OCI-LY7 (cell line): Measurements from ENCODE around the gene GDA. TPM values are rescaled to one million over a fixed set of nuclear protein-coding genes. Genes with fewer than 3 reads are reported as not detected.

Experiments used
- BruUV-seq: library from RNA; stranded (reverse); fragments of 400-500 nt; replicated peaks from 2 replicates; lab custom pipeline; 2021; lab: Mats Ljungman, UMichigan
- CTCF ChIA-PET: fragments of 300-600 bp; sonication (Branson Sonifier 250); formaldehyde crosslinking; loops from one replicate; lab custom pipeline; 2022; ENCODE audit warnings: antibody characterized with exemption; ENCODE audit not compliant: unreplicated experiment; lab: Charles Lee
- POLR2A ChIA-PET: fragments of 300-600 bp; sonication (Branson Sonifier 250); formaldehyde crosslinking; loops from one replicate; lab custom pipeline; 2022; ENCODE audit warnings: antibody characterized with exemption; lab: Charles Lee
- DNase-seq: peaks from one replicate; pipeline ENCODE4 v3.0.0-alpha.2; 2015; ENCODE audit warnings: low spot score
- H2AFZ ChIP-seq: fragments of 200-600 bp; sonication (generic), shearing (Covaris generic); 2 replicates; pipeline ENCODE4 v1.6.1; 2014; ENCODE audit warnings: mild to moderate bottlenecking, antibody characterized with exemption, low read length, moderate library complexity
- H3K27ac ChIP-seq: fragments of 200-600 bp; sonication (generic); 2 replicates; pipeline ENCODE4 v1.5.1; 2014; ENCODE audit warnings: mixed run types, low read depth, mild to moderate bottlenecking, moderate library complexity, low read length, inconsistent platforms; ENCODE audit not compliant: poor library complexity, severe bottlenecking
- H3K36me3 ChIP-seq: fragments of 200-600 bp; sonication (generic); 2 replicates; pipeline ENCODE4 v1.6.1; 2014; ENCODE audit warnings: mild to moderate bottlenecking, antibody characterized with exemption, low read length, moderate library complexity, mixed read lengths; ENCODE audit not compliant: insufficient read depth
- H3K4me1 ChIP-seq: fragments of 200-600 bp; sonication (generic); 2 replicates; pipeline ENCODE4 v1.5.1; 2014; ENCODE audit warnings: mild to moderate bottlenecking, low read length; ENCODE audit not compliant: insufficient read depth, poor library complexity, severe bottlenecking
- H3K4me2 ChIP-seq: fragments of 200-600 bp; sonication (generic); 2 replicates; pipeline ENCODE4 v1.6.1; 2014; ENCODE audit warnings: mild to moderate bottlenecking, low read length
- H3K4me3 ChIP-seq: fragments of 200-600 bp; sonication (generic); 2 replicates; pipeline ENCODE4 v1.5.1; 2014; ENCODE audit warnings: mild to moderate bottlenecking, low read depth, low read length; ENCODE audit not compliant: poor library complexity, severe bottlenecking
- H3K79me2 ChIP-seq: fragments of 200-600 bp; sonication (generic); 2 replicates; pipeline ENCODE4 v1.6.1; 2016; ENCODE audit warnings: low read depth, mild to moderate bottlenecking, low read length, moderate library complexity, mixed read lengths; ENCODE audit not compliant: insufficient read depth
- H3K9me2 ChIP-seq: fragments of 200-600 bp; sonication (generic); 2 replicates; pipeline ENCODE4 v1.6.1; 2016; ENCODE audit warnings: mild to moderate bottlenecking, low read length, mixed read lengths; ENCODE audit not compliant: insufficient read depth
- H3K9me3 ChIP-seq: fragments of 200-600 bp; sonication (generic); 2 replicates; pipeline ENCODE4 v1.6.1; 2014; ENCODE audit warnings: mild to moderate bottlenecking, mixed run types, low read length, mixed read lengths
- H4K20me1 ChIP-seq: fragments of 200-600 bp; sonication (generic); 2 replicates; pipeline ENCODE4 v1.6.1; 2014; ENCODE audit warnings: mild to moderate bottlenecking, antibody characterized with exemption, low read length, moderate library complexity, mixed read lengths; ENCODE audit not compliant: insufficient read depth
- EZH2phosphoT487 ChIP-seq: fragments of 200-600 bp; sonication (generic); IDR thresholded peaks from 2 replicates; pipeline ENCODE4 v1.6.1; 2018; ENCODE audit warnings: low read depth, borderline replicate concordance, mild to moderate bottlenecking, mixed run types, antibody characterized with exemption, low read length, moderate library complexity, mixed read lengths
- intact Hi-C: fragments of 100-400 bp; cut with micrococcal nuclease; formaldehyde crosslinking; loops from one replicate; pipeline ENCODE4 v1.10.0; 2022; ENCODE audit not compliant: unreplicated experiment
- total RNA-seq, 2 experiments: library from RNA; depleted of rRNA in 1 of 2; stranded (reverse); fragments of >200 nt in 1 of 2; shearing (Covaris generic) in 1 of 2; gene quantifications; 2 replicates each; pipeline ENCODE4 v1.2.3, GENCODE V29; 2014 to 2022
- TF ChIP-seq, protein P1 (sequence below): fragments of 200-600 bp; sonication (generic); conservative IDR thresholded peaks from 2 replicates; pipeline ENCODE4 v1.5.1; 2014; ENCODE audit warnings: mild to moderate bottlenecking, antibody characterized with exemption, low read length, moderate library complexity, mixed read lengths

Gene GDA
- total RNA-seq, 2 experiments from 2014 or later = not detected

DNA sequence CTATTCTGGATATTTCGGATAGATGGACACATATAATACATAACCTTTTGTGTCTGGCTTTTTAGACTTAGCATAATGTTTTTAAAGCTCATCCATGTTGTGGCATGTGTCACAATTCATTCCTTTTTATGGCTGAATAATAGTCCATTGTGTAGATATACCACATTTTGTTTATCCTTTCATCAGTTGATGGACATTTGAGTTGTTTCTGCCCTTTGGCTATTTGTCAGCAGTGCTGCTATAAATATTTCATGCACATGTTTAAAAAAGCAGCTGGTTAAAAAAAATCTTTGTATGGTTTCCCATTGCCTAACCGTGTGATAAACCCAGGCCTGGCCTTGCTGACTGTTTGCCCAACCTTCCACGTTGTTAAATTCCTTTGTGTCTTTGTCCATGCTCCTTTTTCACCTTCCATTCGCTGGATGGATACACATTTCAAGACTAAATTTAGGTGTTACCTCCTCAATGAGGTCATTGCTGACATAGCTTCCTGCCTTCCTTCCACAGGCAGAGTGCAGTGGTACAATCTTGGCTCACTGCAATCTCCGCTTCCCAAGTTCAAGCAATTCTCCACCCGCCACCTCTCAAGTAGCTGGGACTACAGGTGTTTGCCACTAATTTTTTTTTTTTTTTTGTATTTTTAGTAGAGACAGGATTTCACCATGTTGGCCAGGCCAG is 11.3 kb downstream of the GDA start:
- no peaks in the 10 kb centered on the region for H3K4me1 ChIP-seq
- POLR2A ChIA-PET = interaction anchor here (0.5 kb wide), 1 partner anchor 20 kb away, joined by 4 read pairs; no protein-coding TSS in a partner anchor
- intact Hi-C loops = no loop called here
- no peaks in the 10 kb centered on the region for H4K20me1 ChIP-seq
- no peak for TF ChIP-seq EZH2phosphoT487
- TF ChIP-seq, protein P1, sequence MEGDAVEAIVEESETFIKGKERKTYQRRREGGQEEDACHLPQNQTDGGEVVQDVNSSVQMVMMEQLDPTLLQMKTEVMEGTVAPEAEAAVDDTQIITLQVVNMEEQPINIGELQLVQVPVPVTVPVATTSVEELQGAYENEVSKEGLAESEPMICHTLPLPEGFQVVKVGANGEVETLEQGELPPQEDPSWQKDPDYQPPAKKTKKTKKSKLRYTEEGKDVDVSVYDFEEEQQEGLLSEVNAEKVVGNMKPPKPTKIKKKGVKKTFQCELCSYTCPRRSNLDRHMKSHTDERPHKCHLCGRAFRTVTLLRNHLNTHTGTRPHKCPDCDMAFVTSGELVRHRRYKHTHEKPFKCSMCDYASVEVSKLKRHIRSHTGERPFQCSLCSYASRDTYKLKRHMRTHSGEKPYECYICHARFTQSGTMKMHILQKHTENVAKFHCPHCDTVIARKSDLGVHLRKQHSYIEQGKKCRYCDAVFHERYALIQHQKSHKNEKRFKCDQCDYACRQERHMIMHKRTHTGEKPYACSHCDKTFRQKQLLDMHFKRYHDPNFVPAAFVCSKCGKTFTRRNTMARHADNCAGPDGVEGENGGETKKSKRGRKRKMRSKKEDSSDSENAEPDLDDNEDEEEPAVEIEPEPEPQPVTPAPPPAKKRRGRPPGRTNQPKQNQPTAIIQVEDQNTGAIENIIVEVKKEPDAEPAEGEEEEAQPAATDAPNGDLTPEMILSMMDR = no peak
- H3K4me3 ChIP-seq = no peak overlapping the region
- H3K79me2 ChIP-seq = no peaks in the 10 kb centered on the region
- no peaks in the 10 kb centered on the region for H3K9me2 ChIP-seq
- H3K27ac ChIP-seq = no peak overlapping the region
- CTCF ChIA-PET = no interaction called here
- H3K9me3 ChIP-seq = no peaks in the 10 kb centered on the region
- no TSS peak for BruUV-seq
- no peak overlapping the region for H3K4me2 ChIP-seq
- no peaks in the 10 kb centered on the region for H3K36me3 ChIP-seq
- no peak overlapping the region for H2AFZ ChIP-seq
- DNase-seq = no peak

DNA sequence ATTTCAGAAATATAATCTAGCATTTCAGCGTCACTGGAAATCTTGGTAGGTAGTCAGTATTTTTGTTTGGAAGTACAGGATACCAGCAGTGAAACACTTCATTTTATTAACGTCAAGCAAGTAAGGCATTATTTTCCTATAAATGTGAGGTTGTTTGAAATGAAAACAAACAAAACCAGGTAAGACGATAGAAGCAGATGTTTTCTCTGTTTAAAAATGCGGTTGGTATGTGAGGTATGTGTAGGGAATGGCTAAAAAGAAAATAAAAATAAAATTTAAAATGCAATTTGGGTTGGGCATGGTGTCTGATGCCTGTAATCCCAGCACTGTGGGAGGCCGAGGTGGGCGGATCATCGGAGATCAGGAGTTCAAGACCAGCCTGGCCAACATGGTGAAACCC is 16.1 kb downstream of the GDA start:
- Histone ChIP-seq H4K20me1 (no peaks in the 10 kb centered on the region), H2AFZ (no peak overlapping the region), H3K9me3 (no peaks in the 10 kb centered on the region), H3K4me1 (no peaks in the 10 kb centered on the region), H3K4me2 (no peak overlapping the region), H3K9me2 (no peaks in the 10 kb centered on the region), H3K27ac (no peak overlapping the region), H3K79me2 (no peaks in the 10 kb centered on the region), H3K36me3 (no peaks in the 10 kb centered on the region), H3K4me3 (no peak overlapping the region)
- BruUV-seq = no TSS peak
- DNase-seq = no peak
- ChIA-PET CTCF (no interaction called here), POLR2A (no interaction called here)
- intact Hi-C loops = no loop called here
- TF ChIP-seq, protein P1 = no peak
- no peak for TF ChIP-seq EZH2phosphoT487

DNA sequence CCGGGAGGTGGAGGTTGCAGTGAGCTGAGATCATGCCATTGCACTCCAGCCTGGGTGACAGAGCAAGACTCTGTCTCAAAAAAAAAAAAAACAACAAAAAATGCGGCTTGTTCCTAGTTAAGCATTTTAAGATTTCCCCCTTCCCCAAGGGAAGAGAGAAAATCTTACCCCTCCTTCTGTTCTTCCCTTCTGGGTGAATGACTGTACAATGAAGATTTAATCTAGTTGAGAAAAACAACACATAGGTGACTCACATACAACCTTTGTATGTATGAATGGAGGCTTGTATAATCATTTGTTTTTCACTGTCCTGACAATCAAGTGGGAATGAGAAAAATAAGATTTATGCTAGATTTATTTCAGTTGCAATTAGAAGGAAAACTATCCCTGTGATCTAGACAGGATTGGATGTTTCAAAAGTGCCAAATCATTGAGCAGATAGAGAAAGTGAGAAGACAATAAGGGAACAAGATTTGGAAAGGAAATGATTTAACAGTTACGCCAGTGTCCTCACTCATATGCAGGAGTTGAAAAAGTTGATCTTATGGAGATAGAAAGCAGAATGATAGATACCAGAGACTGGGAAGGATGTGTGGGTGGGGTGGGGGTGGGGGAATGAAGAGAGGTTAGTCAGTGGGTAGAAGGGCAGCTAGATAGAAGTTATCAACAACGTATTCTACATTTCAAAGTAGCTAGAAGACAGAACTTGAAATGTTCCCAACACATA is 16.7 kb downstream of the GDA start:
- H4K20me1 ChIP-seq = no peaks in the 10 kb centered on the region
- POLR2A ChIA-PET = no interaction called here
- no peak overlapping the region for H2AFZ ChIP-seq
- CTCF ChIA-PET = no interaction called here
- H3K4me3 ChIP-seq = no peak overlapping the region
- H3K4me2 ChIP-seq = no peak overlapping the region
- no peaks in the 10 kb centered on the region for H3K9me2 ChIP-seq
- no peak overlapping the region for H3K27ac ChIP-seq
- no peaks in the 10 kb centered on the region for H3K79me2 ChIP-seq
- TF ChIP-seq, protein P1 = no peak
- no peak for TF ChIP-seq EZH2phosphoT487
- no peaks in the 10 kb centered on the region for H3K4me1 ChIP-seq
- no peaks in the 10 kb centered on the region for H3K36me3 ChIP-seq
- H3K9me3 ChIP-seq = no peaks in the 10 kb centered on the region
- no peak for DNase-seq
- BruUV-seq = no TSS peak
- intact Hi-C loops = no loop called here
